Neural progenitor cell (in vitro differentiated cells): ENCODE data around the gene PRR12.

Source experiments
- EZH2 ChIP-seq: fragments of 200-600 bp; sonication (generic); IDR thresholded peaks from 2 replicates; pipeline ENCODE4 v1.6.1; 2017; ENCODE audit warnings: antibody characterized with exemption, mild to moderate bottlenecking, moderate library complexity
- EZH2phosphoT487 ChIP-seq: fragments of 200-600 bp; sonication (generic); IDR thresholded peaks from 2 replicates; pipeline ENCODE4 v1.6.1; 2017; ENCODE audit warnings: antibody characterized with exemption
- TF ChIP-seq, protein P1 (sequence below): fragments of 200-600 bp; sonication (generic); IDR thresholded peaks from 2 replicates; pipeline ENCODE4 v1.5.1; 2017; ENCODE audit warnings: antibody characterized with exemption, mild to moderate bottlenecking

- TF ChIP-seq, protein P1, sequence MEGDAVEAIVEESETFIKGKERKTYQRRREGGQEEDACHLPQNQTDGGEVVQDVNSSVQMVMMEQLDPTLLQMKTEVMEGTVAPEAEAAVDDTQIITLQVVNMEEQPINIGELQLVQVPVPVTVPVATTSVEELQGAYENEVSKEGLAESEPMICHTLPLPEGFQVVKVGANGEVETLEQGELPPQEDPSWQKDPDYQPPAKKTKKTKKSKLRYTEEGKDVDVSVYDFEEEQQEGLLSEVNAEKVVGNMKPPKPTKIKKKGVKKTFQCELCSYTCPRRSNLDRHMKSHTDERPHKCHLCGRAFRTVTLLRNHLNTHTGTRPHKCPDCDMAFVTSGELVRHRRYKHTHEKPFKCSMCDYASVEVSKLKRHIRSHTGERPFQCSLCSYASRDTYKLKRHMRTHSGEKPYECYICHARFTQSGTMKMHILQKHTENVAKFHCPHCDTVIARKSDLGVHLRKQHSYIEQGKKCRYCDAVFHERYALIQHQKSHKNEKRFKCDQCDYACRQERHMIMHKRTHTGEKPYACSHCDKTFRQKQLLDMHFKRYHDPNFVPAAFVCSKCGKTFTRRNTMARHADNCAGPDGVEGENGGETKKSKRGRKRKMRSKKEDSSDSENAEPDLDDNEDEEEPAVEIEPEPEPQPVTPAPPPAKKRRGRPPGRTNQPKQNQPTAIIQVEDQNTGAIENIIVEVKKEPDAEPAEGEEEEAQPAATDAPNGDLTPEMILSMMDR: no peak
- no peak for TF ChIP-seq EZH2
- TF ChIP-seq EZH2phosphoT487: no peak
Observed at GRCh38 chr19:49595819-49596404, 4.9 kb downstream of the PRR12 start.
